GM21423 (cell line): Measurements from ENCODE around the gene COX17.

Experiments used
- ATAC-seq: cut with Tn5 transposase; IDR thresholded peaks from one replicate; pipeline ENCODE4 v1.9.1; 2021; ENCODE audit warnings: mild to moderate bottlenecking, moderate library complexity; ENCODE audit not compliant: unreplicated experiment

The COX17 gene

DNA sequence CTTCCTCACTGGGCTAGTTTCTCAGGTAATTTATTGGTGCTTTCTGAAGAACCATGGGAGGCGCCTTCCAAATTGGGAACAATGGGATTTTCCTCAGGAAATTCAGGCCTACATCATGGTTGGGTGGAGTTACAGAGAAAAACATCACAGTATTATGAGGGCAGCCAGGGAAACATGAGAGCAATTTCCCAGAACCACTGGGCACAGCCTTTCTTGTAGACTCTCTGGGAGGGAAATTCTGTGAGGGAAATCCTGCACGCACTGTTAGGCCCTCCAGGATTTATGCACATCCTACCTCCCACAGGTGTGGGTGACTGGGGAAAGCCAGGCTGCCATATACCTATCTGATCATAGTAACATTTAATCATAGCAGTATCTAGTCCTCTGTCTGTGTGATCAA lies 30.0 kb downstream of the COX17 start:
- no peak for ATAC-seq

DNA sequence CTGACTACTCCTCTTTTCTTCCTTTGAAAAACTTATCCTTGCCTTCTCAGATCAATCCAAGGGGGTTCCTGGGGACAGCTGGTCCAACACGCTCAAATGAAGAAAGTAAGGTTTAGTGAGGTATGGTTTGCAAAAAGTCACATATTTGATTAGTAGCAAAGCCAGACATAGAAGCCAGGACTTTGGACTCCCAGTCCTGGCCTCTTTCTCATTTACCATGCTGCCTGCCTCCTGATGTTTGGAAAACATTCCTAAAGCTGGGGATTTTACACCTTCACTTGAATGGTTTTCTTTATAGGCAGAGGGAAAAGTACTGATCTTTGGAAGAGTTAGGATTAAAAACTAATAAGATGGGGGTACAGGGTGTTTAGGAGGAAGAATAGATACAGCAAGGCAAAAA lies 31.4 kb downstream of the COX17 start:
- ATAC-seq = no peak

DNA sequence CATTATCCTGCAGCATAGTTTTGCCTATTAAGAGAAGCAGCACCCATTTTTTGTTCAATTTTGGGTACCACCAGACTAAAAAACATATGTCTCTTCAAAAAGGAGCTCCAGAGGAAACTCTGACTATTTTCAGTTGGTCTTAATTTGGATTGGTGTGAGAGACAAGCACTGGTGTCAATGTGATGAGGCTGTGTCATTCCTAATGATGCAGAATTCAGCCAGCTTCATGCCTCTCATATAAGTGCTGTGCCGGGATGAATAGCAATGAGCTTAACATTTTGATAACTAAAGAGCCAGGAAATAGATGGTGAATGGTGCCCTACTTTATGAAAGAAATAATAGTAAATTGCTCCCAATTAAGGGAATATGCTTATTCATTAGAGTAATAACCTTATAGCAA lies 32.7 kb downstream of the COX17 start:
- no peak for ATAC-seq

DNA sequence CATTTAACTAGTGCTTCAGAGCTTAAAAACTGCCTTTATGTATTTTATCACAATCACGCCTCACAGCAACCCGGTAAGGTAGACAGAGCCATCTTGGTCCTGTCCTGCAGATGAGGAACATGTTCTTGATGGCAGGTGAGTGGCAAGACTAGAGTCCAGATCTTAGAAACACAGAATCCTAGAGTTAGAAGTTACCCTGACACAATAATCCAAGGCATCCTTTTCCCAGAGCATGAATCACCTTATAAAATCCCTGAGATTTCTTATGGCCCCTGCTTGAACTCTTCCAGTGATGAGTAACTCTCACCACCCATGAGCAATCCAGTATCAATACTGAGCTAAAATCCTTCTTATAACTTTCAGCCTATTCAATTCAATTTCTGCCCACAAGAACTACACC lies 33.7 kb downstream of the COX17 start:
- ATAC-seq = no peak

DNA sequence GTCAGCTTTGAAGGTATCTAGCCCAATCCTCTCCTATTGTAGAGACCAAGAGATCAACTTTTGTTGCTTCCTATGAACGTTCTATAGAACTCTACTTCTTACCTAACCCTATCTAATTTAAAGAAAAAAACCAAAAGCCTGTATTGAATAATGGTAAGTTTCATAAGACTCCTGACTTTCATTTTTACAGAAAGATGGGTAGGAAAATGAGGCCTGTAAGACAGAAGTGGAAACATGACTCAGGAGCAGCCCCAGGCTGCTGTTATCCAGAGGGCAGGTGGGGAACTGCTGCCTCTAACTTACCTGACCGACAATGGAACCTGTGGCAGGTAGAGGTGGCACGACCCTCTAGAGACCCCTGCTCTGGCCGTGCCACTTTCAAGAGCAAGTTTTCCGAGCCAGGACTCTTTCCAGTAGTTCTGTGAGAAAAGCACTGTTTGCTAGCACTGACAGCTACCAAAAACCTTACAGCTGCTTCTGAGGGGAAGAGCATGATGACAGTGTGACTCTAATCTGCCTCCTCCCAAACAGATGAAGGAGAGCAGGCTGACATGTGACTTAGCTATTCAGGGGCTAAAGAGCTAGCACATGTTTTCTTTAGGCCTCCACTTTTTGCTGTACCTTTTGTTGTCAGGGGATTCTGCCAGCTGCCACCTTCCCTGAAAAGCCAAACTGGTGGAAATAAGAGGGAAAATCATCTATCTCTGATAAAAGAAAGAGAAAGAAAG lies 34.3 kb downstream of the COX17 start:
- no peak for ATAC-seq

DNA sequence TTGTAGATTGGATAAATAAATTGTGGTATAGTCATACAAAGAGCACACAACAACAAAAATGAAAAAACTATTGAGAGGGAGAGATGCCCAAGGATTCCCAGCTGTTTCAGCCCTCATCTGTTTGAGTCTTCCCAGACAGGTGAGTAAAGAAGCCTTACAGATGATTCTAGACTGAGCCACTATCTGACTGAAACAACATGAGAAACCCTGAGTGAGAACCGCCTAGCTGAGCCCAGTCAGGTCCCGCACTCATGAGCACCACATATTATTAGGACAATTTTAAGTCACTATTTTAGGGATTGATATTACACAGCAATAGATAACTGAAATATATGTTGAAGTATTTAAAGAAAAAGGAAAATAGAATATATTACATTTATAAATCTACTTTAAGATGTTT lies 35.8 kb downstream of the COX17 start:
- no peak for ATAC-seq

DNA sequence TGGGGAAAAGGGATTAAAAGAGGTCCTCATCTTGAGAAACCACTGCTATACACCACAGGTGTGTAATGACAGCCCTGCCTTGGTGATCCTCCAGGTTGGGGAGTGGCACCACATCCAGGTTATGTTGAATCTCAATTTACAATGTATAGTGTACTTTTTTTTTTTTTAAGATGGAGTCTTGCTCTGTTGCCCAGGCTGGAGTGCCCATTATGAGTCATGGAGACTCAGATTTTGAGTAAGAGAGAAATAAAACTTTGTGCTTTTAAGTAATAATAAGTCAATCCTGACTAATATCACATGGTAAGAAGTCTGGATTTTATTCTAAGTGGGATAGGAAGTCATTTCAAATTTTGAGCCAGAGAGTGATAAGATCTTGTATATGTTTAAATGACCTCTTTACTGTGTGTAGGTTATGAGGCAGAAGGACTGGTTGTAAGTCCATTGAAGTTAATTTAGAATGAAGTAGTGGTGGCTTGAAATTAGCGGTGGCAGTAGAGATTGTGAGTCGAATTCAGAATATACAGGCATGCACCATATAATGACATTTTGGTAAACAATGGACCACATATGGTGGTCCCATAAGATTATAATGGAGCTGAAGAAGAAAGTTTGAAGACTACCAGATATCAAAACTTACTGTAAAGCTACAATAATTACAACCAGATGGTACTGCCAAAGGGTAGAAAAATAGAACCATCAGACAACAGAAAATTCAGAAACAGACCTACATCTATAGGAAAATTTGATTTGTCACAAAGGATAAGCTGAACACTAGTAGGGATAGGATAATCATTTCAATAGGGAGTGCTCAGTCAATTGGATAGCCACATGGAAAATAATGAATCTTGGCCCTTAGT lies 37.5 kb downstream of the COX17 start:
- no peak for ATAC-seq

DNA sequence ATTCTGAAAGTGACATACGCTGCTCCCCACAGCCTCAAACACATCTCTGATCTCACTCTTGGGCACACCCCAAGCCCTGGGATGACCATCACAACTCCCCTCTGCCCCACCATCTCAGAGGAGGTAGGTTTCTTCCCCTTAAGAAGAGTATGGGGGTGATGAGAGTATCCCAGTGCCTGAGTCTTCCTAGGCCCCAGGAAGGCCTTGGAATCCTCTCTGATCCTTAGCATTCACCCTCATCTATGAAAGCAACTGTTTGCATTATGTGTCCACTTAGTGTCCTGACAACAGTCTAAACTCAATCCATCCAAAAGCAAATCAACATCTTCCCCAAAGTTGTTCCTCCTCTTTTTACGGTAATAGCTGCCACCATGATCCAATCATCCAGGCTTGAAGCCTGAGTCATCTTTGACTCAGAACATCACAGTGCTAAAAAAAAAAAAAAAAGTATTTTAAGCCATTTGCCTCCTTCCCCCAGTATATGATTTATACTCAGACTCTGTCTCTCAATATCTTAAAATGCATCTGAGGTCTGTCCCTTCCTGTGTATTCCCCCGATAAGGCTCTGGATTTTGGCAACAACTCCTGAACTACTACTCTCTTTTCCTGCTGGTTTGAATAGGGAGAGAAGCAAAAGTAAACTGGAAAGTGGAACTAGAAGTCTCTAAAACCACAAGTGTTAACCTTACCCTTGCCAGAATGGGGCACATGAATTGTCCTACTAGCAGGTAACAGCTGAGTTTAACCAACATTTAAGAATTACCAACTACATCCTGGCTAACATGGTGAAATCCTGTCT lies 39.3 kb downstream of the COX17 start:
- peak; percentile 34 for ATAC-seq

DNA sequence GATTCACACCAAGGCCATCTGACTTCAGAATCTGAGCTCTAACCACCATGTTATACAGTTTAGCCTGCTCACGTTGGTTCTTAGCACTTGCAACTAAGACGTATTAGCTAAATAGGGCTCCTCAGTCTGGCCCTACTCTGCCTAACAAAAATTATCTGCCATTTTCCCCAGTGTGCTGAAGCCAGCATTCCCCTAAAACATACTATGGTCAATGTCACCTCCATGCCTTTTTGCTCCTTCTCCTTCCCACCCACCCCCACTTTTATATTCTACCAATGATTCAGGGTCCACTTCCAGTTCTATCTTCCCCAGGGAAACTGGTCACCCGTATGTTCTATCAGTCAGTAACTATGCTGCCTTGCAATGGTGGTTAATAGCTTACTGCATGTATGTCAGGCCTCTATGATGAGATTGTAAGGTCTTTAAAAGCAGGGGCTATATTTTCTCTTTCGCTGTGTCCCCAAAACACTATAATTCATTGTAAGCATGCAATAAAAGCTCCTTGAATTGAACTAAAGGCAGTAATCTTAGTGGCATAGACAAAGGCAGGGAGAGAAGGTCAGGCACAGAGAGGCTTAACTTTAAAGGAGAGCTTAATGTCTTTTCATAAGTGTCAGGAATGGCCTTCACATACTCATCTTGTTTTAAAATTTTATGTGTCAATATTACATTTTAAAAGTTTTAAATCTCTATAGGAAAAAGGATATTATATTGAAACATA lies 40.2 kb downstream of the COX17 start:
- ATAC-seq = no peak

DNA sequence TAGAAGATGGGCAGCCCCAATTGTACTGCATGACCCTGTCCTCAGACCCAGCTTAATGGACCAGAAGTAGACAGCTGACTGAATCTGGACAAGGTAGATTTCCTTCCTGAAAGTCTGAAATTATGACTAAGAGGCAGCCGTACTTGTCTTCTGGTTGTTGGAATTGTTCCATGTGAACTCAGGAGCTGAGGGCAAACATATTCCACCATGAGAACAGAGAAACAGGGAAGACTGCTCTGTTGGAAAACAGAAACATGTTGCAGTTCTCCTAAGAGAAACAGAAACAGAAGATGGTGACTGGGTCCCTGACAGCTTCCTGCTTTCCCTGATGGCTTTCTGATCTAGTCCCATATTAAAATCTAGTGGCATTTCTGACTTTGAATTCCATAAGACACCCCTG lies 41.0 kb downstream of the COX17 start:
- no peak for ATAC-seq

DNA sequence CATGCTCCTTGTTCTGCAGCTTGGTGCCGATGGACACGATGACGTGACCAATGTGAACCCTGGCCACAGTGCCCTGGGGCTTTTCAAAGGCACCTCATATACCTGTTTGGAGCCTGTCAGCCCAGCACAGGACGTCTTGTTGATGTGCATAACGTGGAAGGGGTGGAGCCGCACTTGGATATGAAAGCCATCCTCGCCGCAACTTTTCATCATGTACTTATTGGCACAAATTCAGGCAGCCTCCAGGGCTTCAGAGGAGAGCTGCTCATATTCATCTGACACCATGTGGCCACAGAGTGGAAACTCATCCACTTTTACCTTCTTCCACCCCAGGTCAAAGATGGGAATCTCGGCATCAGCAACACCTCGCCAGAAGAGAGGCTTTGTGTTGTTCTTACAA lies 41.5 kb downstream of the COX17 start:
- no peak for ATAC-seq

DNA sequence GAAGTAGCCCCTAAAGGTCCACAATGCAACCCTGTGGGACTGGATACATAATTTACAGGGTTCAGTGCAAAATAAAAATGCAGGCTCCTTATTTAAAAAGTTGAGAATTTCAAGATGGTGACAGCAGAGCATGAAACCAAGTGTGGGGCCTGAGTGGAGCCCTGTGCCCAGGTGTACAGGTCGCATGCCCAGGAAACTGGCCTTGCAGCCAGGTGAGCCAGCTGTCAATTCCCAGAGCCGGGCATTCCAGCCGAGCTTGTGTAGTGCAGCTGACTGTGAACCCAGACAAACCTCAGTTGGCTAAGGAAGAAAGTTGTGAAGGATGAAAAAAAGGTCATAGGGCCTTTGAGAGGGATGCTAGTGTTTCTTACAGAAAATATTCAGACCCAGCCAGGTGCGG lies 44.4 kb downstream of the COX17 start:
- ATAC-seq = no peak

DNA sequence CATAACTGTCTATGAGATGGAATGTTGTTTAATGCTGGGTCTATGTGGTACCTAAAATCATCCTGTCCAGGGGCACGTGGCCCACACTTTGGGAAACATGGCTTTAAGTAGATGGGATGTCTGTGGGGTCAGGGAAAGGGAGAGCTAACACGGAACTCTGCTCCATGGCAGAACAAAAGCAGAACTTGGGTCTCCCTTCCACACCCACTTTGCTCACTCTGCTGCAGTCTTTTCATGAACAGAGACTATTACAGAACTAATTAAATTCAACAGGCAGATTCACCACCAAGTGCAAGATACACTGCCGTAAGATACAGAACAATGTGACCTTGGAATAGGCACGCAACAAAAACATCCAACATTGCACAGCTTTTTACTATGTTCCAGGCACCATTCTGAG lies 45.0 kb downstream of the COX17 start:
- no peak for ATAC-seq

DNA sequence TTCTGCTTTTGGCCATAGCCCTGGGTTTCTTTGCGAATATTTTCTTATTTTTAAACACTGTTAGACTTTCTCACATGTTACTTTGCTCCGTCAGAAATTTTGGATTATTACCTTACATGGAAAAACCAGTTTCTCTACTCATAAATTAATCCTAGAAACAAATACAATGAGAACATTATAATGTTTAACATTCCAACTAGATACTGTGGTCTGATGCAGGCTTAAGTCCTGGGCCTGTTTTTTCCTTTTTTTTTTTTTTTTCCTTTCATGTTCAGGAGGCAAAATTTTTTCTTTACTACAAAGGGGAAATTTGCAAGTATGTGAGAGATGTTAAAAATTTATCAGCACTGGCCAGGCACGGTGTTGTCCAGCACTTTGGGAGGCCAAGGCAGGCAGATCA lies 45.7 kb downstream of the COX17 start:
- ATAC-seq = no peak

DNA sequence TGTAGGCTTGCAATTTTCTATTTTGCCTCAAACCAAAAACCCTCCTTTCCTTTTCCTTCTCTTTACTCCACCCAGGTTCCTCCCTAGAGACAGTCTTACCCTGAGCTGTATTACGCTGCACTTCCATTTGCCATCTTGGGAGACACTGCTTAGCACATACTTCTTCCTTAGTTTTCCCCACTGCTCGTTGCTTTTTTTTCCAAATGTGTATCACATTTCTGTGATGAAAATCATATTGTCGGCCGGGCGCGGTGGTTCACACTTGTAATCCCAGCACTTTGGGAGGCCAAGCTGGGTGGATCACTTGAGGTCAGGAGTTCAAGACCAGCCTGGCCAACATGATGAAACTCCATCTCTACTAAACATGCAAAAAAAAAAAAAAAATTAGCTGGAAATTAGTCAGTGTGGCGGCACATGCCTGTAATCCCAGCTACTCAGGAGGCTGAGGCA lies 46.3 kb downstream of the COX17 start:
- no peak for ATAC-seq

DNA sequence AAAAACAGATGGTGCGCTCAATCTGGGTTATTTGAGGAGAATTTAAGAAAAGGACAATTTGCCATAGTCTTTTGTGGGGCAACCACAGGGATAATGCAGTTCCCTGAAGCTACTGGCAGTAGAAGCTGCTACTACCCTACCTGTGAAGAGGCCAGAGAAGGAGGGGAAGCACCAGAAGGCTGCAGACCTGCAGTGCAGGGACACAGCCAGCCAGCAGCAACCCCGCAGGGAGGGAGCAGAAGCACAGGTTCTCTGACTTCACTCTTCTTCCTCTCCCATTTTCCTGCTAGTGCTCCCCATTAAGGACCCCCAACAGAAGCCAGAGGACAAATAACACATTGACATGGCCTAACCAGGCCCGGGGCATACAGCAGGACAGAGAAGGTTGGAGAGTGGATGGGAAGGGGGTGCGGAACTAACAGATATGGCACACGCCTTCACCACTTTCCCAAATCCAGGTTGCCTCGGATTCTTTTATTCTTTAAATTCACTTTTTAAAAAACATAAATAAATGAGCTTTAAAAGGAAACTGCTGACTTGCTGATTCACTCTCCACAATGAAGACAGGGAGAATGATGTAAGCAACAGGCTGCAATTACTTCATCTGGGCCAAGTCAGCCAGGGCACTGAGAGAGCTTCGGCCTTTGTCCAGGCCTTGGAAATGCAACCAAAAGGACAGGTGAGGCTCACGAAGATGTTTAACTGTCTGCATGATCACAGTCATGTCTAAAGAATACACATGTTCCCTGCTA lies 46.9 kb downstream of the COX17 start:
- no peak for ATAC-seq

DNA sequence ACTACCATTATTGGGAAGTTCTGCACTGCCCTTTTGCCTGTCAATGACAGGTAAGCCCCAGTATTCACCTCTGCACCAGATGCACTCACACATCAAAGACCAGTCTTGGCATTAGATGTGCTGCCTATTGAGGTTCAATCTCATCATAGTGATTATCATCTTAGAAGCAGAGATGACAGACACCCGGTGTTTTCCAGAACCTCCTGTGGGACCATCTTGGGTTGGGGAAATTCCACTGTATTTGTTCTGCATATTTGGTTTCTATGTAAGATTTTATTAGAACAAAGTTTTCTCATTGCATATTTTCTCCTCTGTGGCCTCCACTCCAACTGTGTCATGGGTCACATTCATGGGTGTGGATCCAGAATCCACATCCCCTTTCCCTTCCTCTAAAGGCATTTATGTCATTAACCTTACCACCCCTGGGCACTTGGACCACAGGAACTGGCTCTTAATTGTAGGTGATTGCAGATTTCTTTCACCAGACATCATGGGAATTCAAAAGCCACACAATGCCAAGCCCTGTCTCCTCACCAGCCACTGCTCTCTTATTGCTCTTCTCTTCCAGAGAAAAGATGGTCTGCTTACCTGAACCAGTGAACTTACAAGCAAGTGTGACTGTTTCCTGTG lies 48.3 kb downstream of the COX17 start:
- ATAC-seq = peak; percentile 24

DNA sequence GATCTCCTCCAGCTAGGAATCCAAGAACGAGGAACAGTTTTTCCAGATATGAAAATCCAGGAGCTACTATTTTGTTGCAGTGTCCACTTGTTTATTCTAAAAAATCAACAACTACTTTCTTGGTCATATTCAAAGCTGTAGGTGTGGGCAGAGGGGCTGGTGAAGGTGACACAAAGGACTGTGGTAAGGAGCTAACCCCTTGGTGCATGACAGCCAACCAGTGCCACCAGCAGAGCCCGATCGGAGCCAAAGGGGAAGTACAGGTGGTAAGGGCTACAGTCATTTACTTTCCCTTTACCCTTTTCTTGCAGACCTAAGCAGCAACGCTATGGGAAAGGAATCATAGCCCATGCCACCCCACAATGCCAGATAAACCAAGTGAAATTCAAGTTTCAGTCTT lies 48.8 kb downstream of the COX17 start:
- ATAC-seq = peak; percentile 53

DNA sequence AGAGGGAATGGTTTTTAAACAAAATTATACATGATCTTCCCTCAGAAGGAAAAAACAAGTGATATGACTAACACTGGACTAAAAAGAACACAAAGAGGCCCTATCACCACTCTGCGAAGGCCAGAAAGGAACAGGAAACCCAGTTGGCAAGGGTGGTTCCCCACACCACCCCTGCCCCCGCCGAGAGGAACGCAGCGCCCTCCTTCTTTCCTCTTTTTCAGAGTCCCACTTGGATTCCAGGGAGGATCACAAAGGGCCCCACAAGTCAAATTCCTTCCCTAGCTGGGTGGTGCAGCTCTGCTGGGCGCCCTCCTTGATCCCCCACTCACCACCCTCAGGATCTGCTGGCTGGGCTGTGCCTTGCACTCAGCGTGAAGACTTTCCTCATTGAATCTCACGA lies 49.7 kb downstream of the COX17 start:
- no peak for ATAC-seq

DNA sequence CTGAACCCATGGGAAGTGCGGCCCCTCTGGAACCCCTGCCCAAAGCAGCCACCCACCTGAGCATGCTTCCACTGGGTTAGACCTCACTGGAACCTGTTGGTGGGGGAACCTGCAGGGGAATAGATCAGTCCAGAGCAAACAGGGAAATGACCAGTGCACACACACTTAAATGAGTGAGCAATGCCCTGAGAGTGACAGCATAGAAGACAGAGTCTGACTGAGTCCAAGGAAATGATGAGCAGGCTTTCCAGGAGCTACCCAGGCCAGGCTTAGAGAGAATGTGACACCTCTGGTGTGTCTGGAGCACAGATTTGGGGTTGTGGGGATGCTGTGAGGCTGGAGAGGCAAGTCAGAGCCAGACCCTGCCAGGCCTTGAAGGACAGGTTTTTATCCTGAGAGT lies 51.0 kb downstream of the COX17 start:
- ATAC-seq = no peak
